ENCODE data around the gene PDGFA. TPM values are rescaled to one million over a fixed set of nuclear protein-coding genes. Genes with fewer than 3 reads are reported as not detected.

PDGFA gene
- total RNA-seq, 3 donors from 2014 or later (not counting 1 experiment from before 2014, with no cell fraction given): 0.86 to 2.0 (median 1.5) TPM

DNA sequence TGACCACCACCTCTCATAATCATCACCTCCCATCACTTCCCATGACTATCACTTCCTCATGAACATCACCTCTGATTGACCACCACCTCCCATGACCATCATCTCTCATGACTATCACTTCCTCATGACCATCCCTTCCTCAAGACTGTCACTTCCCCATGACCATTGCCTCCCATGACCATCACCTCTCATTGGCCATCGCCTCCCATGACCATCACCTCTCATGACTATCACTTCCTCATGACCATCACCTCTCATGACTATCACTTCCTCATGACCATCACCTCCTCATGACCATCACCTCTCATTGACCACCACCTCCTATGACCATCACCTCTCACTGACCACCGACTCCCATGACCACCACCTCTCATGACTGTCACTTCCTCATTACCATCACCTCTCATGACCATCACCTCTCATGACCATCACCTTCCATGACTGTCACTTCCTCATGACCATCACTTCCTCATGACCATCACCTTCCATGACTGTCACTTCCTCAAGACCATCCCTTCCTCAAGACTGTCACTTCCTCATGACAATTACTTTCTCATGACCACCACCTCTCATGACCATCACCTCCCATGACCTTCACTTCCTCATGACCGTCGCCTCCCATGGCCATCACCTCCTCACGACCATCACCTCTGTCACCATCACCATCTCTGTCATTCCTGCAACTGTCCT lies 51.6 kb downstream of the PDGFA start:
- TF ChIP-seq, protein P1, sequence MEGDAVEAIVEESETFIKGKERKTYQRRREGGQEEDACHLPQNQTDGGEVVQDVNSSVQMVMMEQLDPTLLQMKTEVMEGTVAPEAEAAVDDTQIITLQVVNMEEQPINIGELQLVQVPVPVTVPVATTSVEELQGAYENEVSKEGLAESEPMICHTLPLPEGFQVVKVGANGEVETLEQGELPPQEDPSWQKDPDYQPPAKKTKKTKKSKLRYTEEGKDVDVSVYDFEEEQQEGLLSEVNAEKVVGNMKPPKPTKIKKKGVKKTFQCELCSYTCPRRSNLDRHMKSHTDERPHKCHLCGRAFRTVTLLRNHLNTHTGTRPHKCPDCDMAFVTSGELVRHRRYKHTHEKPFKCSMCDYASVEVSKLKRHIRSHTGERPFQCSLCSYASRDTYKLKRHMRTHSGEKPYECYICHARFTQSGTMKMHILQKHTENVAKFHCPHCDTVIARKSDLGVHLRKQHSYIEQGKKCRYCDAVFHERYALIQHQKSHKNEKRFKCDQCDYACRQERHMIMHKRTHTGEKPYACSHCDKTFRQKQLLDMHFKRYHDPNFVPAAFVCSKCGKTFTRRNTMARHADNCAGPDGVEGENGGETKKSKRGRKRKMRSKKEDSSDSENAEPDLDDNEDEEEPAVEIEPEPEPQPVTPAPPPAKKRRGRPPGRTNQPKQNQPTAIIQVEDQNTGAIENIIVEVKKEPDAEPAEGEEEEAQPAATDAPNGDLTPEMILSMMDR (IDR thresholded peaks at IDR 0.05): no peak
- no peaks in the 10 kb centered on the region for H3K36me3 Mint-ChIP-seq
- H3K27ac Mint-ChIP-seq: peak overlapping the region; percentile 88 to 94
- peaks cover 20% of the 10 kb centered on the region for H3K9me3 ChIP-seq (ENCODE audit: control insufficient read depth, insufficient read depth, low read length)
- ATAC-seq (no peak), DNase-seq (no peak)
- no peaks in the 10 kb centered on the region for H3K27me3 ChIP-seq (ENCODE audit: control insufficient read depth, insufficient read depth, low read length)
- H3K9me3 Mint-ChIP-seq: peaks cover 12 to 14% of the 10 kb centered on the region in 2 donors
- H3K36me3 ChIP-seq (ENCODE audit: control insufficient read depth, insufficient read depth, low read length): no peaks in the 10 kb centered on the region
- H3K27me3 Mint-ChIP-seq (ENCODE audit: low read depth in 2 of 2): no peaks in the 10 kb centered on the region
- 88% methylated on average over 5 of the region's 5 CpGs for WGBS (ENCODE audit: insufficient coverage)
- H3K4me3 ChIP-seq (ENCODE audit: low read length): no peak overlapping the region
- peaks cover 18 to 27% of the 10 kb centered on the region in 2 donors for H3K4me1 Mint-ChIP-seq
- peaks cover 17% of the 10 kb centered on the region for H3K4me1 ChIP-seq (ENCODE audit: control insufficient read depth, insufficient read depth, low read length)
- peak overlapping the region; percentile 75 for H3K27ac ChIP-seq (ENCODE audit: low read length)
- intact Hi-C loops (cut with micrococcal nuclease): loop anchor here (5.0 kb wide), 1 partner anchor 134 kb away; no protein-coding TSS in a partner anchor
- peak overlapping the region; percentile 56 for H3K4me3 Mint-ChIP-seq

GRCh38 chr7:467393-467828 lies 52.2 kb downstream of the PDGFA start:
- H3K4me3 ChIP-seq (ENCODE audit: low read length): no peak overlapping the region
- peaks cover 17% of the 10 kb centered on the region for H3K4me1 ChIP-seq (ENCODE audit: control insufficient read depth, insufficient read depth, low read length)
- intact Hi-C loops (cut with micrococcal nuclease): loop anchor here (5.0 kb wide), 1 partner anchor 135 kb away; no protein-coding TSS in a partner anchor
- DNase-seq (peak in 1 of 2 donors; percentile 32), ATAC-seq (peak; percentile 53 to 68 (median 58))
- TF ChIP-seq, protein P1 (IDR thresholded peaks at IDR 0.05): no peak
- no peaks in the 10 kb centered on the region for H3K36me3 ChIP-seq (ENCODE audit: control insufficient read depth, insufficient read depth, low read length)
- H3K36me3 Mint-ChIP-seq: no peaks in the 10 kb centered on the region
- WGBS (ENCODE audit: insufficient coverage): 41% methylated on average over 3 of the region's 3 CpGs
- H3K27me3 ChIP-seq (ENCODE audit: control insufficient read depth, insufficient read depth, low read length): no peaks in the 10 kb centered on the region
- peaks cover 18 to 27% of the 10 kb centered on the region in 2 donors for H3K4me1 Mint-ChIP-seq
- H3K4me3 Mint-ChIP-seq: peak overlapping the region; percentile 68
- no peaks in the 10 kb centered on the region for H3K27me3 Mint-ChIP-seq (ENCODE audit: low read depth in 2 of 2)
- peaks cover 12 to 14% of the 10 kb centered on the region in 2 donors for H3K9me3 Mint-ChIP-seq
- H3K9me3 ChIP-seq (ENCODE audit: control insufficient read depth, insufficient read depth, low read length): peaks cover 20% of the 10 kb centered on the region
- H3K27ac ChIP-seq (ENCODE audit: low read length): peak overlapping the region; percentile 75
- peak overlapping the region; percentile 88 to 94 for H3K27ac Mint-ChIP-seq

DNA sequence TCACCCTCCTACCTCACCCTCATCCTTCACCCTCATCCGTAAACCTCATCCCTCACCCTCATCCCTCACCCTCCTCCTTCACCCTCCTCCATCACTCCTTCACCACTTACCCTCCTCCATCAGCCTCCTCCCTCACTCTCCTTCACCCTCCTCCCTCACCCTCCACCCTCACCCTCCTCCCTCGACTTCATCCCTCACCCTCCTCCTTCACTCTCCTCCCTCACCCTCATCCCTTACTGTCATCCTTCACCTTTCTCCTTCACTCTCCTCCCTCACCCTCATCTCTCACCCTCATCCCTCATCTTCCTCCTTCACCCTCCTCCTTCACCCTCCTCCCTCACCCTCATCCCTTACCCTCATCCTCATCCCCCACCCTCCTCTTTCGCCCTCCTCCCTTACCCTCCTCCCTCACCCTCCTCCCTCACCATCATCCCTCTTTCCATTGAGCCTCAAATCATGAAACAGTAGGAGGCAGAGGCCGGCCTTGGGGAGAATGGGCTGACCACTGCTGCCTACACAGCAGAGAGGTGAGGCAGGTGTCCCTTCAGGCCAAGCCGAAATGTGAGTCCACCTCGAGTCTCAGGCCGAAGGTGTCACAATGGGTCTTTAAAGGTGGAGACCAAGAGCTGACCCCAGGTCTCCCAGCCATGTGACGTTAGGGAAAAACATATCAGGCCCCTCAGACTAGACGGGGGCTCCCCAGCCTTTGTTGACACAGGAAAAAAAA lies 53.0 kb downstream of the PDGFA start:
- no peaks in the 10 kb centered on the region for H3K36me3 ChIP-seq (ENCODE audit: control insufficient read depth, insufficient read depth, low read length)
- ATAC-seq: no peak
- H3K36me3 Mint-ChIP-seq: no peaks in the 10 kb centered on the region
- TF ChIP-seq, protein P1 (IDR thresholded peaks at IDR 0.05): no peak
- DNase-seq: no peak
- peaks cover 17% of the 10 kb centered on the region for H3K4me1 ChIP-seq (ENCODE audit: control insufficient read depth, insufficient read depth, low read length)
- H3K9me3 ChIP-seq (ENCODE audit: control insufficient read depth, insufficient read depth, low read length): peaks cover 20% of the 10 kb centered on the region
- H3K27ac ChIP-seq (ENCODE audit: low read length): peak overlapping the region; percentile 75
- H3K4me1 Mint-ChIP-seq: peaks cover 18 to 27% of the 10 kb centered on the region in 2 donors
- H3K9me3 Mint-ChIP-seq: peaks cover 12 to 14% of the 10 kb centered on the region in 2 donors
- H3K27me3 ChIP-seq (ENCODE audit: control insufficient read depth, insufficient read depth, low read length): no peaks in the 10 kb centered on the region
- H3K4me3 Mint-ChIP-seq: no peak overlapping the region
- no peaks in the 10 kb centered on the region for H3K27me3 Mint-ChIP-seq (ENCODE audit: low read depth in 2 of 2)
- peak overlapping the region; percentile 88 to 94 for H3K27ac Mint-ChIP-seq
- intact Hi-C loops (cut with micrococcal nuclease): loop anchor here (5.0 kb wide), 1 partner anchor 136 kb away; no protein-coding TSS in a partner anchor
- H3K4me3 ChIP-seq (ENCODE audit: low read length): no peak overlapping the region
- 92% methylated on average over 9 of the region's 9 CpGs for WGBS (ENCODE audit: insufficient coverage)
